BE2C (cell line): ENCODE data around the gene MATK.

Source experiments
- DNase-seq: peaks from one replicate; pipeline ENCODE4 v3.0.0-alpha.2; 2020
- H3K27me3 ChIP-seq: fragments of 250-450 bp; sonication (Bioruptor Pico); 2 replicates; pipeline ENCODE4 v1.5.1; 2020; ENCODE audit warnings: mild to moderate bottlenecking
- H3K36me3 ChIP-seq: fragments of 250-450 bp; sonication (Bioruptor Pico); 2 replicates; pipeline ENCODE4 v1.5.1; 2020; ENCODE audit warnings: mild to moderate bottlenecking
- H3K4me1 ChIP-seq: fragments of 250-450 bp; sonication (Bioruptor Pico); 2 replicates; pipeline ENCODE4 v1.5.1; 2020
- H3K4me3 ChIP-seq: 2 replicates; pipeline ENCODE4 v1.5.1; 2011; ENCODE audit warnings: low read depth, low read length
- H3K9me3 ChIP-seq: fragments of 250-450 bp; sonication (Bioruptor Pico); 2 replicates; pipeline ENCODE4 v1.5.1; 2020
- TF ChIP-seq, protein P1 (sequence below): IDR thresholded peaks from 2 replicates; pipeline ENCODE4 v1.5.1; 2012; ENCODE audit warnings: mild to moderate bottlenecking, low read depth, low read length

The MATK gene

DNA sequence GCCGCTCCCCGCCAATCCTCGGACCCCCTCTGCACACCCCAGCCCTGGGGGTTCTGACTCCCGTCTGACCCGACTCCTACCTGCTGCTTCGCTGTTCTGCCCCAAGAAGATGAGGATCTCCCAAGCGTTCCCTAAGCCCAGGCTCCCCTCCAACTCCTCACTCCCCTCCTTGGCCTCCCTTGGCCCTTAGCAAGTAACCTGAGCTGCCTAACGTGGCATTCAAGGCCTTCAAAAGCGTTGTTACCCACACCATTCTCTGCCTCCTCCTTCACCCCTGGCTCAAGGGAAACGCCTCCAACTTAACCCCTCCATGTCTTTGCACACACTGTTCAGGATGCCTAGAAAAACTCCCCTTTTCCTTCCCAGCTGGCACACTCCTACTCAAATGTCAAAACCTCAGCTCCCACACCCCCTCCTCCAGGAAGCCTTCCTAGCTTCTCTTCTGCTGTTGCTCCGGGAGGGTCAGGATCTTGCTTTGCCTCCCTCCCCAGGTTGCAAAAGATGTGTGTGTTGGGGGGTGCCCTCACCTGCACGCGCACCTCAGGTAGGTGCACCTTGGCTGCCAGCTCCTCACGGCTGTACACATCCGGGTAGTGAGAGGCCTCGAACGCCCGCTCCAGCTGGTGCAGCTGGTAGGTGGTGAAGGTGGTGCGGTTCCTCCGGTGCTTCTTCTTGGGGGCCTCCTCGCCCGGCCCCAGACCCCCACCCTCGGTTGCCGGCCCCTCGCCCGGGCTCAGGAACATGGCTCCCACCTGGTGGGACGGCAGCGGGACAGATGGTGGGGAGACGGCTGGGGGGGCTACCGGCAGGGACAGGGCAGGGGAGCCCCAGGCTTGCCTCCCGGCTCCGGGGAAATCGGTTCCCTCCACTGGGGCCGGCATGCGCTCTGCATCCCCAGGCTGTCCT, 14.9 kb downstream of the MATK start:
- Histone ChIP-seq H3K9me3 (no peaks in the 10 kb centered on the region), H3K4me1 (no peaks in the 10 kb centered on the region), H3K4me3 (no peak overlapping the region), H3K27me3 (no peaks in the 10 kb centered on the region), H3K36me3 (peaks cover 20% of the 10 kb centered on the region)
- DNase-seq = no peak
- TF ChIP-seq, protein P1, sequence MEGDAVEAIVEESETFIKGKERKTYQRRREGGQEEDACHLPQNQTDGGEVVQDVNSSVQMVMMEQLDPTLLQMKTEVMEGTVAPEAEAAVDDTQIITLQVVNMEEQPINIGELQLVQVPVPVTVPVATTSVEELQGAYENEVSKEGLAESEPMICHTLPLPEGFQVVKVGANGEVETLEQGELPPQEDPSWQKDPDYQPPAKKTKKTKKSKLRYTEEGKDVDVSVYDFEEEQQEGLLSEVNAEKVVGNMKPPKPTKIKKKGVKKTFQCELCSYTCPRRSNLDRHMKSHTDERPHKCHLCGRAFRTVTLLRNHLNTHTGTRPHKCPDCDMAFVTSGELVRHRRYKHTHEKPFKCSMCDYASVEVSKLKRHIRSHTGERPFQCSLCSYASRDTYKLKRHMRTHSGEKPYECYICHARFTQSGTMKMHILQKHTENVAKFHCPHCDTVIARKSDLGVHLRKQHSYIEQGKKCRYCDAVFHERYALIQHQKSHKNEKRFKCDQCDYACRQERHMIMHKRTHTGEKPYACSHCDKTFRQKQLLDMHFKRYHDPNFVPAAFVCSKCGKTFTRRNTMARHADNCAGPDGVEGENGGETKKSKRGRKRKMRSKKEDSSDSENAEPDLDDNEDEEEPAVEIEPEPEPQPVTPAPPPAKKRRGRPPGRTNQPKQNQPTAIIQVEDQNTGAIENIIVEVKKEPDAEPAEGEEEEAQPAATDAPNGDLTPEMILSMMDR = no peak

DNA sequence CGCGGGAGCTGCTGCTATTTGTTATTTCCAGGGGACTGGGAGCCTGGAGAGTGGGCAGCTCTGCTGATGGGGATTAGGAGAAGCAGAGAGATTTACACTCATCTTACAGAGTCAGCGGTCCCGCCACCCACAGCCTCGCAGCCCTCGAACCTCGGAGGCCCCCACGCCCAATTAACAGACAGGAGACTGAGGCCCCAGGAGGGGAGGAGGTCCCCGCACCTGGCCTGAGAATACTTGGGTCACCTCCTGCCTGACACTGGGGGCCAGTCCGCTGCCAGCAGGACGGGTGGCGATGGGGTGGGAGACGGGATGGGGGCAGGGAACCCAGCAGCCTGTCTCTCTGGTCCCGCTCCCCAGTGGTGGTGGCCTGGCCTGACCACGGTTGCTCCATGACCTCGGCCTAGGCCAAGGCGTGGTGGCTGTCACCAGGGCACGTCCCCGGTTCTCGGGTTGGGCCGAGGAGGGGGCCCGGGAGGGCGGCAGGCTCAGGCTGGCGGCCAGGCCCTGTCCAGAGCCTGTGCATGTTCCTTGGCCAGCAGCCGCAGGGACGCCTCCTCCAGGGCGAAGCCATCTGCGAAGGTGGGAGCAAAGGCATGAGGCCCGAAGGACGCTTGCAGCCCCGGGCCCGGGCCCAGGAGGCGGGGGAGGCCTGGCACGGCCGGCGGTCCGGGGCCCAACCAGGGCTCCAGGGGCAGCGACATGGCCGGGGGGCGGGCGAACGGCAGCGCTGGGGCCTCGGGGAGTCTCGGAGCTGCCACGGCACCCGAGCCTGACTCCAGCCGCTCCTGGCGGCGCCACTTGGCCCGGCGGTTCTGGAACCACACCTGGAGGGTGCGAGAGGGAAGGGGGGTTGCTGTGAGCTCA, 15.8 kb downstream of the MATK start:
- Histone ChIP-seq H3K4me1 (no peaks in the 10 kb centered on the region), H3K4me3 (no peak overlapping the region), H3K36me3 (peaks cover 23% of the 10 kb centered on the region), H3K9me3 (no peaks in the 10 kb centered on the region), H3K27me3 (no peaks in the 10 kb centered on the region)
- TF ChIP-seq, protein P1 = no peak
- no peak for DNase-seq

DNA sequence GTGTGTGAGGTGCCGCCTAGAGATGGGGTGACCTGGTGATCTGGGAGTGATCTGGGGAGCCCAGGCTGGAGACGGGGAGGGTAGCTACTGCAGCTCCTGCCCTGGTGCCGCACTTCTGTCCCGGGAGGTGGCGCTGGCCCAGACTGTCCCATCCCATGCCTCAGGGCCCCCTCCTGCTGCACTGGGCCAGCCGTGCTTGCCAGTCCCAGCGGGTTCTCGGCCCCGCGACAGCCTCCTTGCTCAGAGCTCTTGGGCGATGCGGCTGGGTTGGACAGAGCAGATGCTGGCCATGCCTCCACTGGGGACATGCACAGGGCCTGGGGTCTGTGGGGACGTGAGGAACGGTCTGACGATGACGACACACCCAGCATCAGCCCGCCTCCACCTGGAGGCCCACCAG, 16.7 kb downstream of the MATK start:
- peaks cover 26% of the 10 kb centered on the region for H3K36me3 ChIP-seq

DNA sequence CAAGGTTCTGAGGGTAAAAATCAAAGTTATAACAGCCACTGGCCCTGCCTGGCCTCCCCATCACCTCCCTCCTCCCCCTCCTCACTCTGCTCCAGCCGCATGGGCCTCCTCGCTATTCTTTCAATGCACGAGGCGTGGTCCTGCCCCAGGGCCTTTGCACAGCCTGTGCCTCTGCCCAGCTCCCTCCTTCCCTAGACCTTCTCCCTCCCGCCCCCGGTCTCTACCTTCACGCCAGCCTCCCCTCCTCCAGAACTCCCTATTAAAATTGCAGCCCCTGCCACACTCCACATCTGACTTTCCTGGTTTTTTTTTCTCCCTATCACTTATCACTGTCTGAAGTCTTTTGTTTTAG, 17.5 kb downstream of the MATK start:
- Histone ChIP-seq H3K9me3 (no peaks in the 10 kb centered on the region), H3K36me3 (peaks cover 26% of the 10 kb centered on the region), H3K4me1 (no peaks in the 10 kb centered on the region), H3K27me3 (no peaks in the 10 kb centered on the region), H3K4me3 (no peak overlapping the region)
- TF ChIP-seq, protein P1 = no peak
- DNase-seq = no peak

More for the DNA sequence above, 16.7 kb downstream of the MATK start:
- Histone ChIP-seq H3K9me3 (no peaks in the 10 kb centered on the region), H3K4me3 (no peak overlapping the region), H3K4me1 (no peaks in the 10 kb centered on the region), H3K27me3 (no peaks in the 10 kb centered on the region)
- TF ChIP-seq, protein P1 = no peak
- no peak for DNase-seq

DNA sequence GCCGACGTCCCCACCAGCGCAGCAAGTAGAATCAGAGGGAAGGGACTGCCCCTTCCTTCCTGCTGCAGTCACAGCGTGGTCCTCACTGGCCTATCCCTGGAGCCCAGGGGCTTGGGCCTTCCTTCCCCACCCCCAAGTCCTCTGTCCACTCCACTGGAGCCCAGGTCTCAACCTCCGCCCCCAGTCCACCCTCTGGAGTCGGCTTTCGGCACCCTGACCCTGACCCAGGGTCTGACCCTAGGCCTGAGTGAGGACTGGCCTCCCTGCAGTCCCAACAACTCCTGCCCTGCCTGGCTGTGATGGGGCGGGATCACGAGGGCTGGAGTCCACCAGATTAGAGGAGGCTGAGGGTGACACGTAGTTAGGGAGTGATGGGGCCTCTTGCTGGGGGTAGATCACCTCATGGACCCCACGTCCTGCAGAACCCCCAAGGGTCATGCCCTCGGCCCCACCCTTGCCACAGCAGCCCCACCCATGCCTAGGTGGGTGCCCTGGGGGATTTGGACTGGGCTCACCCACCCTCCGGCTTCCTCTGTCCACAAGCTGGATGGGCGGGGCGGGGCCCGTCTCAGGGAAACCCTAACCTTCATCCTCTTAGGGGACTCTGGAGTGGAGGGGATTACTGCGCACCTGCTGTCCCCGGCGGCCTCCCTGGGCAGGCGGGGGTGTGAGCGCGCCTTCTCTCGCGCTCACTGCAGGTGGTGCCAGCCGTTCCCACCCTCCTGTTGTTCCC, 18.0 kb downstream of the MATK start:
- Histone ChIP-seq H3K9me3 (no peaks in the 10 kb centered on the region), H3K4me1 (peaks cover 1% of the 10 kb centered on the region; the same call in 1 of the 2 replicates), H3K4me3 (no peak overlapping the region), H3K27me3 (no peaks in the 10 kb centered on the region), H3K36me3 (peaks cover 26% of the 10 kb centered on the region)
- DNase-seq = no peak
- TF ChIP-seq, protein P1 = no peak
